Fibroblast of villous mesenchyme (primary cell): ENCODE measurements around the gene PCAT6. TPM values are rescaled to one million over a fixed set of nuclear protein-coding genes. Genes with fewer than 3 reads are reported as not detected.

Experiments
- DNase-seq: peaks from one replicate; pipeline ENCODE4 v3.0.0-alpha.2; 2010; ENCODE audit warnings: low read depth
- H3K4me3 ChIP-seq: 2 replicates; pipeline ENCODE4 v1.5.1; 2011; ENCODE audit warnings: low read depth, mild to moderate bottlenecking, low read length
- small RNA-seq: library from RNA; depleted of rRNA; stranded (forward); fragments of <200 nt; gene quantifications from one replicate; pipeline ENCODE3, GENCODE V24; 2012
- total RNA-seq: library from RNA; depleted of rRNA; stranded (reverse); fragments of >200 nt; gene quantifications from 2 replicates; pipeline ENCODE4 v1.2.3, GENCODE V29; 2012
- TF ChIP-seq, protein P1 (sequence below): IDR thresholded peaks from 2 replicates; pipeline ENCODE4 v1.5.1; 2012; ENCODE audit warnings: low read depth, mild to moderate bottlenecking, low read length; ENCODE audit not compliant: insufficient read depth

PCAT6 gene
- total RNA-seq, 1 donor = not detected

GRCh38 chr1:202858331-202858730, 47.6 kb downstream of the PCAT6 start:
- TF ChIP-seq, protein P1, sequence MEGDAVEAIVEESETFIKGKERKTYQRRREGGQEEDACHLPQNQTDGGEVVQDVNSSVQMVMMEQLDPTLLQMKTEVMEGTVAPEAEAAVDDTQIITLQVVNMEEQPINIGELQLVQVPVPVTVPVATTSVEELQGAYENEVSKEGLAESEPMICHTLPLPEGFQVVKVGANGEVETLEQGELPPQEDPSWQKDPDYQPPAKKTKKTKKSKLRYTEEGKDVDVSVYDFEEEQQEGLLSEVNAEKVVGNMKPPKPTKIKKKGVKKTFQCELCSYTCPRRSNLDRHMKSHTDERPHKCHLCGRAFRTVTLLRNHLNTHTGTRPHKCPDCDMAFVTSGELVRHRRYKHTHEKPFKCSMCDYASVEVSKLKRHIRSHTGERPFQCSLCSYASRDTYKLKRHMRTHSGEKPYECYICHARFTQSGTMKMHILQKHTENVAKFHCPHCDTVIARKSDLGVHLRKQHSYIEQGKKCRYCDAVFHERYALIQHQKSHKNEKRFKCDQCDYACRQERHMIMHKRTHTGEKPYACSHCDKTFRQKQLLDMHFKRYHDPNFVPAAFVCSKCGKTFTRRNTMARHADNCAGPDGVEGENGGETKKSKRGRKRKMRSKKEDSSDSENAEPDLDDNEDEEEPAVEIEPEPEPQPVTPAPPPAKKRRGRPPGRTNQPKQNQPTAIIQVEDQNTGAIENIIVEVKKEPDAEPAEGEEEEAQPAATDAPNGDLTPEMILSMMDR = no peak
- H3K4me3 ChIP-seq = no peak overlapping the region
- peak; percentile 88 for DNase-seq

DNA sequence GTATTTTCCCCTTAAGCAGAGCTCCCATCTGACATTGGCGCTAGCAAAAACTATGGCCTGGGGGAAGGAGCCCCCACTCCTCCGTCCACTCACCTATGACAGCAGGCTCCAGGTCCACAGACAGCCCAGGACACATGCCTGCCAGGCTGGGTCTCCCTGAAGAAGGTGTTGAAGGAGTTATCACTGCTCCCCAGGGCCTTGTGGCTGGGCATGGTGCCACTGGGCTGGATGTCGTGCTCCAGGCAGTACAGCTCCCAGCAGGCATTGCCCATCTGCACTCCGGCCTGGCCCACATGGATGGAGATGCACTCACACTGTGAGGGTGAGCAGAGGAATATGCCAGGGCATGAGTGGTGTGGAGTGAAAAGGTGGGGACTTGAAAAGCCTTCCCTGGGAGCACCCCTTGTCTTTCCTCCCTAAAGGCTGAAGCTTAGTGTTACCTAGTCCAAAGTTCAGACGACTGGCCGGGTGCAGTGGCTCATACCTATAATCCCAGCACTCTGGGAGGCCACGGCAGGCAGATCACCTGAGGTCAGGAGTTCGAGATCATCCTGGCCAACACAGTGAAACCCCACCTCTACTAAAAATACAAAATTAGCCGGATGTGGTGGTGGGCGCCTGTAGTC, 48.1 kb downstream of the PCAT6 start:
- H3K4me3 ChIP-seq = no peak overlapping the region
- no peak for DNase-seq
- TF ChIP-seq, protein P1 = no peak

GRCh38 chr1:202860744-202861419, 50.1 kb downstream of the PCAT6 start:
- peak; percentile 25 for DNase-seq
- H3K4me3 ChIP-seq = peak overlapping the region; percentile 73
- TF ChIP-seq, protein P1 = no peak

Small RNA genes within 50 kb of the gene (small RNA-seq; reads per million reads assigned to genes)
- not detected for gene AC098934.3

Other genes with a start within 250 kb of the PCAT6 start
- under 0.01 TPM in 1 of 2 replicates, not detected in the other for gene SYT2, start 100.5 kb upstream of the PCAT6 start, total RNA-seq
- 112 and 138 TPM in 2 replicates for gene KDM5B, start 2.5 kb upstream of the PCAT6 start, total RNA-seq
- gene RABIF, start 78.2 kb downstream of the PCAT6 start, total RNA-seq = 5.5 and 6.9 TPM in 2 replicates
- 23.8 and 35.4 TPM in 2 replicates for gene KLHL12, start 116.3 kb downstream of the PCAT6 start, total RNA-seq
- gene ADIPOR1, start 147.4 kb downstream of the PCAT6 start, total RNA-seq = 66.7 and 118 TPM in 2 replicates
- gene CYB5R1, start 156.3 kb downstream of the PCAT6 start, total RNA-seq = 35.8 and 47.5 TPM in 2 replicates
- 102 and 139 TPM in 2 replicates for gene TMEM183A, start 196.4 kb downstream of the PCAT6 start, total RNA-seq
- gene PPFIA4, start 215.5 kb downstream of the PCAT6 start, total RNA-seq = 1.6 and 4.3 TPM in 2 replicates